Esophagus muscularis mucosa (tissue), 3 donors: ENCODE results near the gene HK3.

Source experiments
- CTCF ChIP-seq, 3 experiments: fragments of 200-600 bp in 2 of 3; fragments of 450-650 bp in 1 of 3; sonication (generic) in 2 of 3; IDR thresholded peaks; one replicate each; pipeline ENCODE4 v1.5.1; 2017 to 2019; ENCODE audit warnings: antibody characterized with exemption in 3 of 3, mild to moderate bottlenecking in 2 of 3, moderate library complexity in 1 of 3
- POLR2A ChIP-seq: fragments of 450-650 bp; IDR thresholded peaks from one replicate; pipeline ENCODE4 v1.6.1; 2017; ENCODE audit warnings: antibody characterized with exemption, moderate library complexity, mild to moderate bottlenecking, low read depth

GRCh38 chr5:176894298-176894697, 4.8 kb downstream of the HK3 start:
- TF ChIP-seq CTCF (IDR thresholded peaks at IDR 0.05), result no peak
- no peak for TF ChIP-seq POLR2A
